Fibroblast of villous mesenchyme (primary cell): ENCODE results near the gene BAIAP2. TPM values are rescaled to one million over a fixed set of nuclear protein-coding genes. Genes with fewer than 3 reads are reported as not detected.

ENCODE experiments used
- DNase-seq: peaks from one replicate; pipeline ENCODE4 v3.0.0-alpha.2; 2010; ENCODE audit warnings: low read depth
- H3K4me3 ChIP-seq: 2 replicates; pipeline ENCODE4 v1.5.1; 2011; ENCODE audit warnings: low read depth, mild to moderate bottlenecking, low read length
- total RNA-seq: library from RNA; depleted of rRNA; stranded (reverse); fragments of >200 nt; gene quantifications from 2 replicates; pipeline ENCODE4 v1.2.3, GENCODE V29; 2012
- TF ChIP-seq, protein P1 (sequence below): IDR thresholded peaks from 2 replicates; pipeline ENCODE4 v1.5.1; 2012; ENCODE audit warnings: low read depth, mild to moderate bottlenecking, low read length; ENCODE audit not compliant: insufficient read depth

The BAIAP2 gene
- total RNA-seq, 1 donor, result 25.0 TPM

DNA sequence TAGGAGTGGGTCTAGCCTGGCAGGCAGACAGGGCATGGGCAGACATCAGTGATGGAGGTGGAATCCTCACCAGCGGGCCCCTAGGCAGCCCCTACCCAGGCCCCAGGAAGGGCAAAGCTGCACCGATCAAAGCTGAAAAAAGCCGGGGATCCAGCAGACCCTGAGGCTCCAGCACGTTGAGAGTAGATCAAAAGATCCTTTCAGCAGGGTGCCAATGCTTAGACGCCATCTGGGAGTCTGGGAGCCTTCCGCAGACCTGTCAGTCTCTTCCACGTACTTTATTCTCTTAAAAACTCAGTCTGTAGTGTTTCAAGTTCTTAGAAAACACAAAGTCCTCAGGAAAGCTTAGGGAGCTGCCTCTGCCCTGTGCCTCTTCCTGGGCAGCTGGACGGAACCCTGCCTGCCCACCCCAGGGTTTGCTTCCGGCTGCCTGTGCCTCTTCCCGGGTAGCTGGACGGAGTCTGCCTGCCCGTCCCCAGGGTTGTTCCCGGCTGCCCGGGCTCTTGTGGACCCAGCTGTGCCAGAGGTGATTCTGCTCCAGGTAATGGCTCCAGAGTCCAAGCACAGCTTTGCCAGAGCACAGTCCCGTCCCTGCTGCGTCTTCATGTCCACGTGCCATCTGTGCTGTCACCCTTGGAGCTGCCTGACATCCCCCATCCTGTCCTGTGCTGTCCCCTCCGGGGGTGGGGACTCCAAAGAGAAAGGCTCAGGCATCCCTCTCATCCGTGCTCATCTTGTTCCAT, 79.6 kb downstream of the BAIAP2 start:
- TF ChIP-seq, protein P1, sequence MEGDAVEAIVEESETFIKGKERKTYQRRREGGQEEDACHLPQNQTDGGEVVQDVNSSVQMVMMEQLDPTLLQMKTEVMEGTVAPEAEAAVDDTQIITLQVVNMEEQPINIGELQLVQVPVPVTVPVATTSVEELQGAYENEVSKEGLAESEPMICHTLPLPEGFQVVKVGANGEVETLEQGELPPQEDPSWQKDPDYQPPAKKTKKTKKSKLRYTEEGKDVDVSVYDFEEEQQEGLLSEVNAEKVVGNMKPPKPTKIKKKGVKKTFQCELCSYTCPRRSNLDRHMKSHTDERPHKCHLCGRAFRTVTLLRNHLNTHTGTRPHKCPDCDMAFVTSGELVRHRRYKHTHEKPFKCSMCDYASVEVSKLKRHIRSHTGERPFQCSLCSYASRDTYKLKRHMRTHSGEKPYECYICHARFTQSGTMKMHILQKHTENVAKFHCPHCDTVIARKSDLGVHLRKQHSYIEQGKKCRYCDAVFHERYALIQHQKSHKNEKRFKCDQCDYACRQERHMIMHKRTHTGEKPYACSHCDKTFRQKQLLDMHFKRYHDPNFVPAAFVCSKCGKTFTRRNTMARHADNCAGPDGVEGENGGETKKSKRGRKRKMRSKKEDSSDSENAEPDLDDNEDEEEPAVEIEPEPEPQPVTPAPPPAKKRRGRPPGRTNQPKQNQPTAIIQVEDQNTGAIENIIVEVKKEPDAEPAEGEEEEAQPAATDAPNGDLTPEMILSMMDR, result no peak
- DNase-seq, result no peak
- H3K4me3 ChIP-seq, result no peak overlapping the region

DNA sequence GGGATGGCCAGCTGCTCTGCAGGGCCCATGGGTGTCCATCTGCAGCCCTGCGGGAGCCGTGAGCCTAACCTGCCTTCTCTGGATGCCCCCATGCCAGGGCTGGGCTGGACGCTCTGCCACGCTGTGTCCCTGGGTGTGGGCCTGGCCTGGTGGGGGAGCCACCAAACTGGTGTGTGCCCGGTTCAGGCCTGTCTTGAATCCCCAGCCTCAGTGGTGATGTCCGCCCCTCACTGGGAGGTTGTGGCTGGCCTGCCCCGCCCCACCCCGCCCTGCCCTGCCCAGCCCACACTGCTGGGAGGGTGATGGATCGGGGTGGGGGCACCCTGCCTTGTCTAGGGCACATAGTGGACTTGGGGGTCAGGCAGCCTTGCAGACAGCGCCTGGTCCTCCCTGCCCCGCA, 80.3 kb downstream of the BAIAP2 start:
- no peak for DNase-seq
- H3K4me3 ChIP-seq, result no peak overlapping the region
- TF ChIP-seq, protein P1, result no peak

DNA sequence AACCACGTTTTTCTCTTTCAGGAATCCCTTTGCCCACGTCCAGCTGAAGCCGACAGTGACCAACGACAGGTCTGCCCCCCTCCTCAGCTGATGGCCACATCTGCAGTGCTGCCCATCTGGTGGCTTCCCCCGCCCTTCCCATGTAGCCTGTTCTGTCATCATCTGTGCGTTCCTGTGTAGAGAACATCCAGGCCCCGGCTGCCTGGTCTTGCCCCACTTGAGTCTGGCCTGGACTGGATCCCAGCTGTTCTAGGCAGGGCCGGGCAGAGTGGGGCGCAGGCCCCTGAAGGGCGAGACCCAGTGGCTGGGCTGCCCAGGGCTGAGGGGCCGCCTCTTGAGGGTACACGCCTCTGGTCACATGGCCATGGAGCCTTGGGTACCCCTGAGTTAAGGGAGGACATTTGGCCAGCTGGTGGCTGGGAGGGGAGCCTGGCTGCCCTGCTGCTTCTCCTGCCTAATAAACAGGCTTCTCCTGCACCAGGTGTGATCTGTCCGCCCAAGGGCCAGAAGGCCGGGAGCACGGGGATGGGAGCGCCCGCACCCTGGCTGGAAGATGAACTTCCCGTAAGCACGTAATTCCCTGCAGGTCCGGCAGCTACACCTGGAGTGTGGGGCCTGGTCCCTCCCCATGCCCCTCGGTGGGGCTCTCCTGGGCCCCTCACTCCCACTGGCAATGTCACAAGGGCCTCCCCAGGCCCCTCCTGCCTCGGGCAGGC, 81.0 kb downstream of the BAIAP2 start:
- no peak for DNase-seq
- no peak overlapping the region for H3K4me3 ChIP-seq
- TF ChIP-seq, protein P1, result no peak

DNA sequence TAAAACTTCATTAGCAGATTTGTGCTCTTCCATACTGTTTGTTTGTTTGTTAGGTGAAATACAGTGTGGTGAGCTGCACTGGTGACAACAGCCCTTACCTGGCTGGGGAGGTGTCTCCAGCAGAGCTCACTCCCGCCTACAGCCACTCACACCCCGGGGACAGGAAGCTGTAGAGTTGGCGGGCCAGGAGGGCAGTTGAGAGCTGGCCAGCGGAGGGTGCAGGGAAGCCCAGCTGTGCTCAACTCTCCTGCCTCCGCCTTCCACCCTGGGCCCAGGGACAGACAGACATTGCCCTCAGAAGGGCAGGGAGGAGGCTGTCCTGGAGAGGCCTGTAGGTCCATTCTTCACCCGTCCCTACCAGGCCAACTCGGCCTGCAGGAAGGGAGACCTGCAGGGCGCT, 81.8 kb downstream of the BAIAP2 start:
- TF ChIP-seq, protein P1, result no peak

DNA sequence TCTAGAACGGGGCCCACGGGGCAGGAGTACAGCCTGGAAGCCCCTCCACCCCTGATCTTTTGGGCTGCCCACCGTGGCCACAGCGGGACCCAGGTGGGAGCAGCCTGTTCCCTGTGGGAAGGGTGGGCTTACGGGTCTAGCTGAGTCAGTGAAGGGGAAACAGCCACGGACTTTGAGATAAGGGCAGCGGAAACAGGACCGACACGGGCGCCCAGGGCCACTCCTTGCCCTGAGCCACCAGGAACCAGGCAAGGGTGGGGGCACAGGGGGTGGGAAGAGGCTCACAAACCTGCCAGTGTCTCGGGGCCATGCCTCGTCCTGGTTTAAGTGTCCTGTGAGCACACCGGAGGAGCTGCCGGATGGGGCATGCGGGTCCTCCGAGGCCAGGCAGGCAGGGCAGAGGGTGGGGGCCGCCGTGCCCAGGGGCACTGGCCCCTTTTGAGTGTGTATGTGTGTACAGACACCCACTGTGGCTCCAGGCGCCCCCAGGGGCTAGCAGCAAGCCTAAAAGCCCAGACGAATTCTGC, 82.8 kb downstream of the BAIAP2 start:
- no peak for DNase-seq

More for the DNA sequence above, 81.8 kb downstream of the BAIAP2 start:
- DNase-seq, result no peak
- H3K4me3 ChIP-seq, result no peak overlapping the region

DNA sequence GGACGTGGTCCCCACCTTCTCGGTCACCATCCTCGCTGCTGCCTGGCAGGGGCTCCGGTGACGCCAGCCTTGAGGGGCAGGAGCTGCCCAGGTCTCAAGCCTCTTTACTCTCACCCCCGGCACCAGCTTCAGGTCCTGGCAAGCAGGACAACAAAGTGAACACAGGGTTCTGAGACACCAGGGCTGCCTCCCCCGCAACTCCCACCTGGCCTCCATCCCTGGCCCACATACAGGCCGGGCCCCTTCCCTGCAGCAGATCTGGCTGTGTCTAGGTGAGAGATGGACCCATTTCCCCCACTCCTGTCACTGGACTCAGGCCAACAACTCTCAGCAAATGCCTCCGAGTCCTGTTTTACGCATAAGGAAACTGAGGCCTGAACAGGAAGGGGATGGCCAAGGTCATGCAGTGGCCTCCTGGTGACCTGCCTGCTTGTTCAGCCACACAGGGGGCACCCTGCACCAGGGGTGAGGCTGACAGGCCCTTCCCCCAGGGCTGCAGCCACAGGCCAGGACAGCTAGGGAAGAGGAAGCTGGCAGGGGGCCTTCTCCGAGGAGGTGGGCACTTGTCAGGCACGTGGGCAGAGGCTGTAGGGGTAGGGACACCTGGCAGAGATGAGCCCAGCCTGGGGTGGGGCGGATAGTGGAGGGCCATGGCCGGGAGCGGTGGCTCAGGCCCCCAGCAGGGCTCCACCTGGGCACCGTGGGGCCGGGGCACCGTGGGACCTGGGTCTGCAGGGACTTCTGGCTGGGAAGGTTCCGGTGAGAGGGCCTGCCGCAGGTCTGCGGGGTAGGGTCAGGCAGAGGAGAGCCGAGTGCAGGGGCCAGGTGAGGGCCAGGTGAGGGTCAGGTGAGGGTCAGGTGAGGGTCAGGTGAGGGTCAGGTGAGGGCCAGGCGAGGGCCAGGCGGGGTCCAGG, 83.6 kb downstream of the BAIAP2 start:
- peak overlapping the region; percentile 58 for H3K4me3 ChIP-seq
- TF ChIP-seq, protein P1, result no peak

More for the DNA sequence above, 82.8 kb downstream of the BAIAP2 start:
- TF ChIP-seq, protein P1, result no peak
- no peak overlapping the region for H3K4me3 ChIP-seq

More for the DNA sequence above, 83.6 kb downstream of the BAIAP2 start:
- DNase-seq, result no peak
